Endodermal cell (in vitro differentiated cells): ENCODE data around the gene SWT1. TPM values are rescaled to one million over a fixed set of nuclear protein-coding genes. Genes with fewer than 3 reads are reported as not detected.

ENCODE experiments used
- DNase-seq: peaks from one replicate; pipeline ENCODE4 v3.0.0-alpha.2; 2017
- H3K27ac ChIP-seq: 2 replicates; pipeline ENCODE4 v1.5.1; 2013; ENCODE audit warnings: mild to moderate bottlenecking, low read depth, low read length, moderate library complexity
- H3K27me3 ChIP-seq: 2 replicates; pipeline ENCODE4 v1.6.1; 2013; ENCODE audit warnings: mild to moderate bottlenecking, low read length, moderate library complexity; ENCODE audit not compliant: insufficient read depth, control insufficient read depth, poor library complexity, severe bottlenecking
- H3K36me3 ChIP-seq: 2 replicates; pipeline ENCODE4 v1.7.0; 2013; ENCODE audit warnings: mild to moderate bottlenecking, low read length, moderate library complexity; ENCODE audit not compliant: control insufficient read depth, insufficient read depth
- H3K4me1 ChIP-seq: one replicate; pipeline ENCODE4 v1.7.0; 2013; ENCODE audit warnings: low read length; ENCODE audit not compliant: control insufficient read depth, insufficient read depth
- H3K4me3 ChIP-seq: 2 replicates; pipeline ENCODE4 v1.5.1; 2013; ENCODE audit warnings: mild to moderate bottlenecking, low read length, moderate library complexity
- H3K9ac ChIP-seq: 2 replicates; pipeline ENCODE4 v1.6.1; 2013; ENCODE audit warnings: mild to moderate bottlenecking, low read length, moderate library complexity; ENCODE audit not compliant: poor library complexity, severe bottlenecking; ENCODE audit errors: extremely low read depth
- H3K9me3 ChIP-seq: 2 replicates; pipeline ENCODE4 v1.6.1; 2013; ENCODE audit warnings: mild to moderate bottlenecking, low read length, moderate library complexity; ENCODE audit not compliant: control insufficient read depth
- H3K27ac Mint-ChIP-seq: 2 replicates; pipeline ENCODE4 v1.8.0; 2020; ENCODE audit warnings: mixed read lengths
- H3K27me3 Mint-ChIP-seq: 2 replicates; pipeline ENCODE4 v1.8.0; 2021; ENCODE audit warnings: mild to moderate bottlenecking, mixed read lengths; ENCODE audit not compliant: insufficient read depth
- H3K36me3 Mint-ChIP-seq: 2 replicates; pipeline ENCODE4 v1.8.0; 2020; ENCODE audit warnings: low read depth, mixed read lengths
- H3K4me1 Mint-ChIP-seq: 2 replicates; pipeline ENCODE4 v1.8.0; 2020; ENCODE audit warnings: mixed read lengths
- H3K4me3 Mint-ChIP-seq: 2 replicates; pipeline ENCODE4 v1.8.0; 2020; ENCODE audit warnings: mild to moderate bottlenecking, moderate library complexity, mixed read lengths
- H3K9me3 Mint-ChIP-seq: 2 replicates; pipeline ENCODE4 v1.8.0; 2020; ENCODE audit warnings: mild to moderate bottlenecking, mixed read lengths
- WGBS, 2 experiments: methylation state at CpG; one replicate each; pipeline versions ENCODE4 v1.1.5 to v1.1.7; 2013; ENCODE audit warnings: missing lambda C conversion rate in 2 of 2, mixed read lengths in 1 of 2; ENCODE audit not compliant: insufficient coverage in 1 of 2, insufficient read length in 1 of 2; 5-methylcytosine and 5-hydroxymethylcytosine counted together
- total RNA-seq, 2 donors: library from RNA; stranded (reverse); fragmentation: NEBNext Ultra II Directional in 1 of 2; extraction: Animal tissue kit (Norgen Biotek cat#: 25700) in 1 of 2; gene quantifications; 2 replicates in 1 of 2; 3 replicates in 1 of 2; pipeline ENCODE4 v1.2.1, GENCODE V29; 2021
- TF ChIP-seq, protein P1 (sequence below): fragments of 200-600 bp; sonication (generic); conservative IDR thresholded peaks from 2 replicates; pipeline ENCODE4 v1.5.0; 2021; ENCODE audit warnings: antibody characterized with exemption, mild to moderate bottlenecking

SWT1 gene
- total RNA-seq, 2 donors from 2014 or later: 9.7 to 13.4 TPM

DNA sequence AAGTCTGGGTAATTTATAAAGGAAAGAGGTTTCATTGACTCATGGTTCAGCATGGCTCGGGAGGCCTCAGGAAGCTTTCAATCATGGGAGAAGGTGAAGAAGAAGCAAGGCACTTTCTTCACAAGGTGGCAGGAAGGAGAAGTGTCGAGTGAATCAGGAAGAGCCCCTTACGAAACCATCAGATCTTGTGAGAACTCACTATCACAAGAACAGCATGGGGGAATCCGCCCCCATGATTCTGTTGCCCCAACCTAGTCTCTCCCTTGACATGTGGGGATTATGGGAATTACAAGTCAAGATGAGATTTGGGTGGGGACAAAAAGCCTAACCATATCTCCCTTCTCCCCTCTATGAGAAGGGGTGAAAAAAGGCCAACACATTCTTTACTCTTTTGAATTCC, 171.3 kb downstream of the SWT1 start:
- no peak overlapping the region for H3K4me3 ChIP-seq
- no peak overlapping the region for H3K27ac ChIP-seq
- H3K27me3 Mint-ChIP-seq: no peaks in the 10 kb centered on the region
- DNase-seq: no peak
- peaks cover 2% of the 10 kb centered on the region for H3K9me3 Mint-ChIP-seq
- peaks cover 3% of the 10 kb centered on the region for H3K36me3 Mint-ChIP-seq
- H3K4me1 ChIP-seq: no peaks in the 10 kb centered on the region
- H3K9ac ChIP-seq: no peak overlapping the region
- no peaks in the 10 kb centered on the region for H3K9me3 ChIP-seq
- WGBS, 2 experiments: 93 to 100% methylated on average over 1 to 4 of the region's 4 CpGs
- H3K27ac Mint-ChIP-seq: no peak overlapping the region
- no peaks in the 10 kb centered on the region for H3K27me3 ChIP-seq
- H3K36me3 ChIP-seq: no peaks in the 10 kb centered on the region
- TF ChIP-seq, protein P1, sequence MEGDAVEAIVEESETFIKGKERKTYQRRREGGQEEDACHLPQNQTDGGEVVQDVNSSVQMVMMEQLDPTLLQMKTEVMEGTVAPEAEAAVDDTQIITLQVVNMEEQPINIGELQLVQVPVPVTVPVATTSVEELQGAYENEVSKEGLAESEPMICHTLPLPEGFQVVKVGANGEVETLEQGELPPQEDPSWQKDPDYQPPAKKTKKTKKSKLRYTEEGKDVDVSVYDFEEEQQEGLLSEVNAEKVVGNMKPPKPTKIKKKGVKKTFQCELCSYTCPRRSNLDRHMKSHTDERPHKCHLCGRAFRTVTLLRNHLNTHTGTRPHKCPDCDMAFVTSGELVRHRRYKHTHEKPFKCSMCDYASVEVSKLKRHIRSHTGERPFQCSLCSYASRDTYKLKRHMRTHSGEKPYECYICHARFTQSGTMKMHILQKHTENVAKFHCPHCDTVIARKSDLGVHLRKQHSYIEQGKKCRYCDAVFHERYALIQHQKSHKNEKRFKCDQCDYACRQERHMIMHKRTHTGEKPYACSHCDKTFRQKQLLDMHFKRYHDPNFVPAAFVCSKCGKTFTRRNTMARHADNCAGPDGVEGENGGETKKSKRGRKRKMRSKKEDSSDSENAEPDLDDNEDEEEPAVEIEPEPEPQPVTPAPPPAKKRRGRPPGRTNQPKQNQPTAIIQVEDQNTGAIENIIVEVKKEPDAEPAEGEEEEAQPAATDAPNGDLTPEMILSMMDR: peak; percentile 21
- H3K4me3 Mint-ChIP-seq: no peak overlapping the region
- H3K4me1 Mint-ChIP-seq: peaks cover 14% of the 10 kb centered on the region

DNA sequence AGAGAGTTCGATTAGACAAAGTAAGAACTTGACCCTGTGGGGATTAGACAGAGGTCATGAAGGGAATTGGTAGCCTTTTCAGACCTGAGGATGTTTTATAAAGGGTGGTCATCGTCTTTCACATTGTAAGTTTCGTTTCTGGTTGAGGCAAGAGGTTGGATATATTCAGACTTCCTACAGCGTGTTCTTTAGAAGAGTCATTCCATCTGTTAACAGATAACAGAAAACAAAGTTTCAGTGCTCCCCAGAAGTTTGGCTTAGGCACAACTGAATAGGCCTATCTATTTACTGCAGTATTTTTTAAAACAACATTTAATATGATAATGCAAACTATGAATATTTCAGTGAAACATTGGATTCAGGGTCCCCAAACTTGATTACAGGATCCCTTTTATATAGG, 177.2 kb downstream of the SWT1 start:
- Mint-ChIP-seq H3K4me1 (peaks cover 31% of the 10 kb centered on the region), H3K27me3 (no peaks in the 10 kb centered on the region), H3K27ac (no peak overlapping the region), H3K36me3 (no peaks in the 10 kb centered on the region), H3K4me3 (no peak overlapping the region), H3K9me3 (no peaks in the 10 kb centered on the region)
- H3K27ac ChIP-seq: no peak overlapping the region
- TF ChIP-seq, protein P1: no peak
- no peak for DNase-seq
- peaks cover 8% of the 10 kb centered on the region for H3K4me1 ChIP-seq
- no peaks in the 10 kb centered on the region for H3K36me3 ChIP-seq
- H3K4me3 ChIP-seq: no peak overlapping the region
- WGBS, 2 experiments: 90 to 95% methylated on average over 4 of the region's 4 CpGs
- H3K9ac ChIP-seq: no peak overlapping the region
- no peaks in the 10 kb centered on the region for H3K27me3 ChIP-seq
- H3K9me3 ChIP-seq: no peaks in the 10 kb centered on the region

DNA sequence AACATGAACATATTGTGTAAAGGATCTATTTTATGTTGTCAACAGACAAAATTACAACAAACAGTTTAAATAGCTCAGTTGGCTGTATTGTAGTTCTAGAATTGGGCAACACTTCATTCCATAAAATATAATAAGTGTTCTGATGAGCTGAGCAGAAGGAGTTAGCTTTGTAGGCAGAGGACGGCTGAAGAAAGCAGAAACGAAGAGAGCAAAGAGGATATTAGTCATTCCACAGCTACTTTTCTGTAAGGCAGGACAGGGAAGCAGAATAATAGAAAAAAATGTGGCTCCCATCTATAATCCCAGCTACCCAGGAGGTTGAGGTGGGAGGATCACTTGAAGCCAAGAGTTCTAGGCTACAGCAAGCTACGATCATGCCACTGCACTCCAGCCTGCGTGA, 180.3 kb downstream of the SWT1 start:
- DNase-seq: no peak
- Mint-ChIP-seq H3K4me3 (no peak overlapping the region), H3K27ac (no peak overlapping the region), H3K27me3 (no peaks in the 10 kb centered on the region), H3K9me3 (no peaks in the 10 kb centered on the region), H3K36me3 (no peaks in the 10 kb centered on the region), H3K4me1 (peaks cover 44% of the 10 kb centered on the region)
- TF ChIP-seq, protein P1: no peak
- Histone ChIP-seq H3K9me3 (no peaks in the 10 kb centered on the region), H3K9ac (no peak overlapping the region), H3K4me3 (no peak overlapping the region), H3K36me3 (no peaks in the 10 kb centered on the region), H3K4me1 (peaks cover 18% of the 10 kb centered on the region), H3K27me3 (no peaks in the 10 kb centered on the region), H3K27ac (no peak overlapping the region)
- 92 to 97% methylated on average over 2 to 4 of the region's 4 CpGs for WGBS, 2 experiments
